Naive B cell (primary cell): Measurements from ENCODE around the gene TERT. TPM values are rescaled to one million over a fixed set of nuclear protein-coding genes. Genes with fewer than 3 reads are reported as not detected.

ENCODE experiments used
- ATAC-seq, 2 donors: fragments of 150-1000 bp; cut with Tn5 transposase; 2 replicates each; pipeline ENCODE4 v1.10.0; 2021; ENCODE audit warnings: low read depth in 2 of 2, mild to moderate bottlenecking in 2 of 2, moderate library complexity in 2 of 2
- DNase-seq: peaks from one replicate; pipeline ENCODE4 v3.0.0; 2022
- H3K27ac Mint-ChIP-seq, 6 donors: one replicate each; pipeline ENCODE4 v1.8.0; 2020 to 2022; ENCODE audit warnings: mild to moderate bottlenecking in 6 of 6, mixed read lengths in 6 of 6, moderate library complexity in 5 of 6, inconsistent platforms in 2 of 6
- H3K27me3 Mint-ChIP-seq, 3 donors: one replicate each; pipeline ENCODE4 v1.8.0; 2021 to 2022; ENCODE audit warnings: mixed read lengths in 3 of 3, mild to moderate bottlenecking in 1 of 3
- H3K36me3 Mint-ChIP-seq, 2 donors: one replicate each; pipeline ENCODE4 v1.8.0; 2020 to 2022; ENCODE audit warnings: mixed read lengths in 2 of 2, inconsistent platforms in 1 of 2, mild to moderate bottlenecking in 1 of 2
- H3K4me1 Mint-ChIP-seq, 3 donors: one replicate each; pipeline ENCODE4 v1.8.0; 2020 to 2022; ENCODE audit warnings: mixed read lengths in 3 of 3, inconsistent platforms in 1 of 3, mild to moderate bottlenecking in 1 of 3, moderate library complexity in 1 of 3
- H3K4me3 Mint-ChIP-seq, 8 donors: one replicate each; pipeline ENCODE4 v1.8.0; 2020 to 2022; ENCODE audit warnings: mild to moderate bottlenecking in 8 of 8, mixed read lengths in 8 of 8, moderate library complexity in 8 of 8, inconsistent platforms in 2 of 8
- H3K9me3 Mint-ChIP-seq, 7 donors: one replicate each; pipeline ENCODE4 v1.8.0; 2020 to 2022; ENCODE audit warnings: mixed read lengths in 7 of 7, mild to moderate bottlenecking in 5 of 7, inconsistent platforms in 2 of 7, moderate library complexity in 1 of 7
- polyA plus RNA-seq, 6 donors: library from polyadenylated mRNA; unstranded; fragments of 300-500 nt; fragmentation: Illumina TruSeq; gene quantifications; one replicate each; pipeline ENCODE4 v1.2.3, GENCODE V29; 2021; ENCODE audit warnings: low read depth in 6 of 6

TERT gene
- polyA plus RNA-seq, 6 donors from 2014 or later: not detected

- H3K27ac Mint-ChIP-seq: peak overlapping the region in 1 of 6 donors; percentile 38
- DNase-seq: no peak
- peaks cover 0 to 15% (median 8%) of the 10 kb centered on the region in 7 donors for H3K9me3 Mint-ChIP-seq
- H3K4me3 Mint-ChIP-seq: peak overlapping the region in 1 of 8 donors; percentile 19
- H3K27me3 Mint-ChIP-seq: peaks cover 0 to 10% (median 0%) of the 10 kb centered on the region in 3 donors
- no peak for ATAC-seq
- peaks cover 18 to 50% (median 41%) of the 10 kb centered on the region in 3 donors for H3K4me1 Mint-ChIP-seq
- peaks cover 0 to 10% of the 10 kb centered on the region in 2 donors for H3K36me3 Mint-ChIP-seq
These were observed 16.7 kb upstream of the TERT start for GRCh38 chr5:1311439-1312055.

- peak overlapping the region in 1 of 8 donors; percentile 31 for H3K4me3 Mint-ChIP-seq
- H3K9me3 Mint-ChIP-seq: peaks cover 0 to 15% (median 8%) of the 10 kb centered on the region in 7 donors
- peak overlapping the region in 1 of 6 donors; percentile 93 for H3K27ac Mint-ChIP-seq
- peaks cover 13 to 36% (median 27%) of the 10 kb centered on the region in 3 donors for H3K4me1 Mint-ChIP-seq
- ATAC-seq: no peak
- no peak for DNase-seq
- peaks cover 0 to 10% of the 10 kb centered on the region in 2 donors for H3K36me3 Mint-ChIP-seq
- H3K27me3 Mint-ChIP-seq: peaks cover 0 to 10% (median 0%) of the 10 kb centered on the region in 3 donors
These were observed 15.2 kb upstream of the TERT start for GRCh38 chr5:1310118-1310517.

GRCh38 chr5:1304033-1304432 lies 9.2 kb upstream of the TERT start:
- DNase-seq: no peak
- Mint-ChIP-seq H3K27ac (peak overlapping the region in 1 of 6 donors; percentile 36), H3K4me1 (no peaks in the 10 kb centered on the region), H3K4me3 (no peak overlapping the region), H3K9me3 (peaks cover 0 to 5% (median 0%) of the 10 kb centered on the region in 7 donors), H3K27me3 (no peaks in the 10 kb centered on the region), H3K36me3 (no peaks in the 10 kb centered on the region)
- ATAC-seq: no peak

GRCh38 chr5:1302258-1302657 lies 7.4 kb upstream of the TERT start:
- no peaks in the 10 kb centered on the region for H3K36me3 Mint-ChIP-seq
- no peak for DNase-seq
- H3K4me1 Mint-ChIP-seq: peaks cover 0 to under 1% (median 0%) of the 10 kb centered on the region in 3 donors
- H3K4me3 Mint-ChIP-seq: no peak overlapping the region
- no peaks in the 10 kb centered on the region for H3K27me3 Mint-ChIP-seq
- H3K27ac Mint-ChIP-seq: no peak overlapping the region
- ATAC-seq: no peak
- H3K9me3 Mint-ChIP-seq: peaks cover 0 to 5% (median 0%) of the 10 kb centered on the region in 7 donors

- H3K4me1 Mint-ChIP-seq: peaks cover 0 to 7% (median 0%) of the 10 kb centered on the region in 3 donors
- DNase-seq (no peak), ATAC-seq (no peak)
- H3K27ac Mint-ChIP-seq: no peak overlapping the region
- no peaks in the 10 kb centered on the region for H3K36me3 Mint-ChIP-seq
- H3K4me3 Mint-ChIP-seq: no peak overlapping the region
- peaks cover 0 to 5% (median 0%) of the 10 kb centered on the region in 7 donors for H3K9me3 Mint-ChIP-seq
- H3K27me3 Mint-ChIP-seq: no peaks in the 10 kb centered on the region
These were observed 5.8 kb upstream of the TERT start for GRCh38 chr5:1300581-1301083.

GRCh38 chr5:1299961-1300360 lies 5.1 kb upstream of the TERT start:
- ATAC-seq: no peak
- H3K4me1 Mint-ChIP-seq: peaks cover 0 to 7% (median 0%) of the 10 kb centered on the region in 3 donors
- no peak overlapping the region for H3K4me3 Mint-ChIP-seq
- no peak for DNase-seq
- peaks cover 0 to 5% (median 0%) of the 10 kb centered on the region in 7 donors for H3K9me3 Mint-ChIP-seq
- no peaks in the 10 kb centered on the region for H3K27me3 Mint-ChIP-seq
- no peak overlapping the region for H3K27ac Mint-ChIP-seq
- no peaks in the 10 kb centered on the region for H3K36me3 Mint-ChIP-seq

GRCh38 chr5:1299511-1299850 lies 4.6 kb upstream of the TERT start:
- Mint-ChIP-seq H3K4me1 (peaks cover 0 to 7% (median 0%) of the 10 kb centered on the region in 3 donors), H3K4me3 (no peak overlapping the region), H3K36me3 (no peaks in the 10 kb centered on the region), H3K27me3 (no peaks in the 10 kb centered on the region), H3K27ac (no peak overlapping the region), H3K9me3 (peaks cover 0 to 5% (median 0%) of the 10 kb centered on the region in 7 donors)
- ATAC-seq (no peak), DNase-seq (no peak)

GRCh38 chr5:1298723-1299510 lies 4.0 kb upstream of the TERT start:
- no peak for ATAC-seq
- no peak overlapping the region for H3K4me3 Mint-ChIP-seq
- DNase-seq: no peak
- no peaks in the 10 kb centered on the region for H3K27me3 Mint-ChIP-seq
- H3K4me1 Mint-ChIP-seq: peaks cover 0 to 7% (median 0%) of the 10 kb centered on the region in 3 donors
- H3K27ac Mint-ChIP-seq: no peak overlapping the region
- peaks cover 0 to 5% (median 0%) of the 10 kb centered on the region in 7 donors for H3K9me3 Mint-ChIP-seq
- H3K36me3 Mint-ChIP-seq: no peaks in the 10 kb centered on the region

- no peak for DNase-seq
- no peak for ATAC-seq
- Mint-ChIP-seq H3K4me1 (peaks cover 0 to 7% (median 3%) of the 10 kb centered on the region in 3 donors), H3K27ac (no peak overlapping the region), H3K9me3 (peaks cover 0 to 5% (median 0%) of the 10 kb centered on the region in 7 donors), H3K27me3 (peaks cover 0 to 6% (median 0%) of the 10 kb centered on the region in 3 donors), H3K36me3 (no peaks in the 10 kb centered on the region), H3K4me3 (no peak overlapping the region)
These were observed 3.2 kb upstream of the TERT start for GRCh38 chr5:1298067-1298551.

GRCh38 chr5:1297243-1297642 lies 2.4 kb upstream of the TERT start:
- DNase-seq (no peak), ATAC-seq (no peak)
- no peak overlapping the region for H3K27ac Mint-ChIP-seq

GRCh38 chr5:1295650-1296037 lies 776 bp upstream of the TERT start:
- Mint-ChIP-seq H3K9me3 (no peaks in the 10 kb centered on the region), H3K4me1 (peaks cover 3 to 9% (median 7%) of the 10 kb centered on the region in 3 donors), H3K27ac (no peak overlapping the region), H3K36me3 (no peaks in the 10 kb centered on the region), H3K27me3 (peaks cover 0 to 24% (median 7%) of the 10 kb centered on the region in 3 donors), H3K4me3 (peak overlapping the region in 6 of 8 donors; percentile 37 to 75 (median 44))
- ATAC-seq (no peak), DNase-seq (no peak)

More at GRCh38 chr5:1297243-1297642, 2.4 kb upstream of the TERT start:
- Mint-ChIP-seq H3K4me1 (peaks cover 3 to 7% (median 7%) of the 10 kb centered on the region in 3 donors), H3K36me3 (no peaks in the 10 kb centered on the region), H3K27me3 (peaks cover 0 to 15% (median 0%) of the 10 kb centered on the region in 3 donors), H3K9me3 (peaks cover 0 to 1% (median 0%) of the 10 kb centered on the region in 7 donors), H3K4me3 (peak overlapping the region in 1 of 8 donors; percentile 63)

- H3K4me1 Mint-ChIP-seq: peaks cover 3 to 9% (median 7%) of the 10 kb centered on the region in 3 donors
- H3K27ac Mint-ChIP-seq: no peak overlapping the region
- no peaks in the 10 kb centered on the region for H3K36me3 Mint-ChIP-seq
- H3K4me3 Mint-ChIP-seq: peak overlapping the region in 2 of 8 donors; percentile 38
- DNase-seq (no peak), ATAC-seq (peak; percentile 7 to 13)
- H3K27me3 Mint-ChIP-seq: peaks cover 0 to 24% (median 7%) of the 10 kb centered on the region in 3 donors
- no peaks in the 10 kb centered on the region for H3K9me3 Mint-ChIP-seq
These were observed 548 bp downstream of the TERT start for GRCh38 chr5:1294206-1294834.
